ENCODE measurements around the gene MSH3.
"Not testable (repeated sequence)": the region's sequence is repeated elsewhere in the genome, so short reads cannot be mapped to it uniquely, and the experiment has no call there.

The MSH3 gene

GRCh38 chr5:80781356-80781755 is 126.9 kb downstream of the MSH3 start:
- no peak overlapping the region for H3K4me3 ChIP-seq (ENCODE audit: low read depth, low read length)
- TF ChIP-seq, protein P1, sequence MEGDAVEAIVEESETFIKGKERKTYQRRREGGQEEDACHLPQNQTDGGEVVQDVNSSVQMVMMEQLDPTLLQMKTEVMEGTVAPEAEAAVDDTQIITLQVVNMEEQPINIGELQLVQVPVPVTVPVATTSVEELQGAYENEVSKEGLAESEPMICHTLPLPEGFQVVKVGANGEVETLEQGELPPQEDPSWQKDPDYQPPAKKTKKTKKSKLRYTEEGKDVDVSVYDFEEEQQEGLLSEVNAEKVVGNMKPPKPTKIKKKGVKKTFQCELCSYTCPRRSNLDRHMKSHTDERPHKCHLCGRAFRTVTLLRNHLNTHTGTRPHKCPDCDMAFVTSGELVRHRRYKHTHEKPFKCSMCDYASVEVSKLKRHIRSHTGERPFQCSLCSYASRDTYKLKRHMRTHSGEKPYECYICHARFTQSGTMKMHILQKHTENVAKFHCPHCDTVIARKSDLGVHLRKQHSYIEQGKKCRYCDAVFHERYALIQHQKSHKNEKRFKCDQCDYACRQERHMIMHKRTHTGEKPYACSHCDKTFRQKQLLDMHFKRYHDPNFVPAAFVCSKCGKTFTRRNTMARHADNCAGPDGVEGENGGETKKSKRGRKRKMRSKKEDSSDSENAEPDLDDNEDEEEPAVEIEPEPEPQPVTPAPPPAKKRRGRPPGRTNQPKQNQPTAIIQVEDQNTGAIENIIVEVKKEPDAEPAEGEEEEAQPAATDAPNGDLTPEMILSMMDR (conservative IDR thresholded peaks at IDR 0.05; ENCODE audit: low read depth, low read length): no peak
- peak; percentile 49 for DNase-seq (ENCODE audit: low read depth)

GRCh38 chr5:80782626-80783025 is 128.2 kb downstream of the MSH3 start:
- no peak overlapping the region for H3K4me3 ChIP-seq (ENCODE audit: low read depth, low read length)
- DNase-seq (ENCODE audit: low read depth): no peak
- TF ChIP-seq, protein P1 (conservative IDR thresholded peaks at IDR 0.05; ENCODE audit: low read depth, low read length): no peak

DNA sequence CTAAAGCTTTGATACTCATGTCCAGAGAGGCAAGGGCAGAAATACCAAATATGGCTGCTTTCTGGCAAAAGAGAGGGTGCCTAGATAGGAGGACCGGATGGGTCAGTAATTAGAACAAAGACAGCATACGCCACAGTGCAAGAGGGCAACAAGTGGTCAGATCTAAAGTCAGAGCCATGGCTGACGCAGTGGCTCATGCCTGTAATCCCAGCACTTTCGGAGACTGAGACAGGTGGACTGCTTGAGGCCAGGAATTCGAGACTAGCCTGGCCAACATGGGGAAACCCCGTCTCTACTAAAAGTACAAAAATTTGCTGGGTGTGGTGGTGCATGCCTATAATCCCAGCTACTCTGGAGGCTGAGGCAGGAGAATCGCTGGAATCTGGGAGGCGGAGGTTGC is 129.3 kb downstream of the MSH3 start:
- DNase-seq (ENCODE audit: low read depth); H3K4me3 ChIP-seq (ENCODE audit: low read depth, low read length): not testable (repeated sequence)

DNA sequence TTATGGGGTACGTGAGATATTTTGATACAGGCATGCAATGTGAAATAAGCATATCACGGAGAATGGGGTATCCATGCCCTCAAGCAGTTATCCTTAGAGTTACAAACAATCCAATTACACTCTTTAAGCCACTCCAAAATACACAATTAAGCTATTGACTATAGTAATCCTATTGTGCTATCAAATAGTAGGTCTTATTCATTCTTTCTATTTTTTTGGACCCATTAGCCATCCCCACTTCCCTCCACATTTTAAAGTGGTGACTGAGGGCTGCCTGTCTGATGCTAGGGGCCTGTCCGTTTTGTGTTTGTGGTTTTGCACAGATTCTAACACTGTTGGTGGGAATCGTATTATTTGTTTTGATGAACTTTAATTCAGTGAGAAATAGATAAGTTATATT is 130.0 kb downstream of the MSH3 start:
- TF ChIP-seq, protein P1 (conservative IDR thresholded peaks at IDR 0.05; ENCODE audit: low read depth, low read length): no peak
- DNase-seq (ENCODE audit: low read depth): no peak
- no peak overlapping the region for H3K4me3 ChIP-seq (ENCODE audit: low read depth, low read length)

DNA sequence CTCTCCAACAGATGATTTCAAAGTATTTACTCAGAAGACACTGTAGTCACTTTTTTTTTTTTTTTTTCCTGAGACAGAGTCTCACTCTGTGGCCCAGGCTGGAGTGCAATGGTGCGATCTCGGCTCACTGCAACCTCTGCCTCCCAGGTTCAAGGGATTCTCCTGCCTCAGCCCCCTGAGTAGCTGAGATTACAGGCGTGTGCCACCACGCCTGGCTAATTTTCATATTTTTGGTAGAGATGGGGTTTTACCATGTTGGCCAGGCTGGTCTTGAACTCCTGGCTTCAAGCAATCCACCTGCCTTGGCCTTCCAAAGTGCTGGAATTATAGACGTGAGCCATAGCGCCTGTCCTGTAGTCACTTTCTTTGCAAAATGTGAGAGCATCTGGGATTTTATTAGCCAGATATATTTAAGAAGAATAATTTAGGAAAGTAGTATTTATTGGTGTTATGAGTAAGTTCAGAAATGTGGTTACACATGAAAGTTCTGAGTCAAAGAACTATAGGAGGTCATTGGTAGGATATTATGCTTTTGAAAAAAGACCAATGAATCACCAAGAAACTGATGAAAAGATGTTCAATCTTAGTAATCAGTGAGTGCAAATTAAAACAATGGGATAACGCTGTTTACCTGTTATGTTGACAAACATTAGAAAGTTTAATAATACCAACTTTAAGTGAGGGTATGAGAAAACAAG is 135.0 kb downstream of the MSH3 start:
- not testable (repeated sequence) for DNase-seq (ENCODE audit: low read depth)

GRCh38 chr5:80790698-80791097 is 136.2 kb downstream of the MSH3 start:
- no peak overlapping the region for H3K4me3 ChIP-seq (ENCODE audit: low read depth, low read length)
- TF ChIP-seq, protein P1 (conservative IDR thresholded peaks at IDR 0.05; ENCODE audit: low read depth, low read length): no peak
- DNase-seq (ENCODE audit: low read depth): no peak

More for the DNA sequence above, 135.0 kb downstream of the MSH3 start:
- not testable (repeated sequence) for H3K4me3 ChIP-seq (ENCODE audit: low read depth, low read length)

GRCh38 chr5:80793354-80793753 is 138.9 kb downstream of the MSH3 start:
- DNase-seq (ENCODE audit: low read depth): no peak
- no peak overlapping the region for H3K4me3 ChIP-seq (ENCODE audit: low read depth, low read length)
- TF ChIP-seq, protein P1 (conservative IDR thresholded peaks at IDR 0.05; ENCODE audit: low read depth, low read length): no peak

DNA sequence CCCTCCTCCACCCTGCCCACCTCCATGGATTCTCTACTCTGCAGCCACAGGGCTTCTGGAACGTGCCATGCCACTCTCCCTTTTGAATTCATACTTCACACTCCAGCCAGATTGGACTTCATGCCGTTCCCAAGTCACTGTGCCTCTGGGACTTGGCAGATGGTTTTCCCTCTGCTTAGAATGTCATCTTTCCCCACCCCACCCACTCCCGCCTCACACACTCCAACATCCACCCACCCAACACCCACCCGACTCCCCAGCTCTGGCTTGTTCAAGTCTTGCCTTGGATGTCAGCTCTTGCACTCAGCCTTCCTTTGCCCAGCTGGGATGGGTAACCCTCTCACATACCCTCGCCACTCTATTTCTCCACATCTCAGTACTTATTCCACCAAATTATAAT is 142.4 kb downstream of the MSH3 start:
- TF ChIP-seq, protein P1 (conservative IDR thresholded peaks at IDR 0.05; ENCODE audit: low read depth, low read length): no peak
- no peak for DNase-seq (ENCODE audit: low read depth)
- H3K4me3 ChIP-seq (ENCODE audit: low read depth, low read length): no peak overlapping the region

Measured in choroid plexus epithelial cell (primary cell).